ENCODE measurements around the gene BGLAP. TPM values are rescaled to one million over a fixed set of nuclear protein-coding genes. Genes with fewer than 3 reads are reported as not detected.

Gene BGLAP
- total and polyA plus RNA-seq, 2 of the 13 experiments (the other 11 are each of a cell fraction or from before 2014, with no cell fraction given), result 0.62 to 1.6 TPM

DNA sequence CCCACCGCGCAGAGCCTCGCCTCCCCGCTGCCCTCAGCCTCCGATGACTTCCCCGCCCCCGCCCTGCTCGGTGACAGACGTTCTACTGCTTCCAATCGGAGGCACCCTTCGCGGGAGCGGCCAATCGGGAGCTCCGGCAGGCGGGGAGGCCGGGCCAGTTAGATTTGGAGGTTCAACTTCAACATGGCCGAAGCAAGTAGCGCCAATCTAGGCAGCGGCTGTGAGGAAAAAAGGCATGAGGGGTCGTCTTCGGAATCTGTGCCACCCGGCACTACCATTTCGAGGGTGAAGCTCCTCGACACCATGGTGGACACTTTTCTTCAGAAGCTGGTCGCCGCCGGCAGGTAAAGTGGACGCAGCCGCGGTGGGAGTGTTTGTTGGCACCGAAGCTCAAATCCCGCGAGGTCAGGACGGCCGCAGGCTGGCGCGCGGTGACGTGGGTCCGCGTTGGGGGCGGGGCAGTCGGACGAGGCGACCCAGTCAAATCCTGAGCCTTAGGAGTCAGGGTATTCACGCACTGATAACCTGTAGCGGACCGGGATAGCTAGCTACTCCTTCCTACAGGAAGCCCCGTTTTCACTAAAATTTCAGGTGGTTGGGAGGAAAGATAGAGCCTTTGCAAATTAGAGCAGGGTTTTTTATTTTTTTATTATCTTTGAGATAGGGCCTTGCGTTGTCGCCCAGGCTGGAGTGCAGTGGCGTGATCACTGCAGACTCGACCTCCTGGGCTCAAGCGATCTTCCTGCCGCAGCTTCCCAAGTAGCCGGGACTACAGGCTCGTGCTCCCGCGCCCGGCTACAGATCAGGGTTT lies 28.9 kb upstream of the BGLAP start, which contains the start of gene PMF1 (continued):
- TF ChIP-seq, protein P1, sequence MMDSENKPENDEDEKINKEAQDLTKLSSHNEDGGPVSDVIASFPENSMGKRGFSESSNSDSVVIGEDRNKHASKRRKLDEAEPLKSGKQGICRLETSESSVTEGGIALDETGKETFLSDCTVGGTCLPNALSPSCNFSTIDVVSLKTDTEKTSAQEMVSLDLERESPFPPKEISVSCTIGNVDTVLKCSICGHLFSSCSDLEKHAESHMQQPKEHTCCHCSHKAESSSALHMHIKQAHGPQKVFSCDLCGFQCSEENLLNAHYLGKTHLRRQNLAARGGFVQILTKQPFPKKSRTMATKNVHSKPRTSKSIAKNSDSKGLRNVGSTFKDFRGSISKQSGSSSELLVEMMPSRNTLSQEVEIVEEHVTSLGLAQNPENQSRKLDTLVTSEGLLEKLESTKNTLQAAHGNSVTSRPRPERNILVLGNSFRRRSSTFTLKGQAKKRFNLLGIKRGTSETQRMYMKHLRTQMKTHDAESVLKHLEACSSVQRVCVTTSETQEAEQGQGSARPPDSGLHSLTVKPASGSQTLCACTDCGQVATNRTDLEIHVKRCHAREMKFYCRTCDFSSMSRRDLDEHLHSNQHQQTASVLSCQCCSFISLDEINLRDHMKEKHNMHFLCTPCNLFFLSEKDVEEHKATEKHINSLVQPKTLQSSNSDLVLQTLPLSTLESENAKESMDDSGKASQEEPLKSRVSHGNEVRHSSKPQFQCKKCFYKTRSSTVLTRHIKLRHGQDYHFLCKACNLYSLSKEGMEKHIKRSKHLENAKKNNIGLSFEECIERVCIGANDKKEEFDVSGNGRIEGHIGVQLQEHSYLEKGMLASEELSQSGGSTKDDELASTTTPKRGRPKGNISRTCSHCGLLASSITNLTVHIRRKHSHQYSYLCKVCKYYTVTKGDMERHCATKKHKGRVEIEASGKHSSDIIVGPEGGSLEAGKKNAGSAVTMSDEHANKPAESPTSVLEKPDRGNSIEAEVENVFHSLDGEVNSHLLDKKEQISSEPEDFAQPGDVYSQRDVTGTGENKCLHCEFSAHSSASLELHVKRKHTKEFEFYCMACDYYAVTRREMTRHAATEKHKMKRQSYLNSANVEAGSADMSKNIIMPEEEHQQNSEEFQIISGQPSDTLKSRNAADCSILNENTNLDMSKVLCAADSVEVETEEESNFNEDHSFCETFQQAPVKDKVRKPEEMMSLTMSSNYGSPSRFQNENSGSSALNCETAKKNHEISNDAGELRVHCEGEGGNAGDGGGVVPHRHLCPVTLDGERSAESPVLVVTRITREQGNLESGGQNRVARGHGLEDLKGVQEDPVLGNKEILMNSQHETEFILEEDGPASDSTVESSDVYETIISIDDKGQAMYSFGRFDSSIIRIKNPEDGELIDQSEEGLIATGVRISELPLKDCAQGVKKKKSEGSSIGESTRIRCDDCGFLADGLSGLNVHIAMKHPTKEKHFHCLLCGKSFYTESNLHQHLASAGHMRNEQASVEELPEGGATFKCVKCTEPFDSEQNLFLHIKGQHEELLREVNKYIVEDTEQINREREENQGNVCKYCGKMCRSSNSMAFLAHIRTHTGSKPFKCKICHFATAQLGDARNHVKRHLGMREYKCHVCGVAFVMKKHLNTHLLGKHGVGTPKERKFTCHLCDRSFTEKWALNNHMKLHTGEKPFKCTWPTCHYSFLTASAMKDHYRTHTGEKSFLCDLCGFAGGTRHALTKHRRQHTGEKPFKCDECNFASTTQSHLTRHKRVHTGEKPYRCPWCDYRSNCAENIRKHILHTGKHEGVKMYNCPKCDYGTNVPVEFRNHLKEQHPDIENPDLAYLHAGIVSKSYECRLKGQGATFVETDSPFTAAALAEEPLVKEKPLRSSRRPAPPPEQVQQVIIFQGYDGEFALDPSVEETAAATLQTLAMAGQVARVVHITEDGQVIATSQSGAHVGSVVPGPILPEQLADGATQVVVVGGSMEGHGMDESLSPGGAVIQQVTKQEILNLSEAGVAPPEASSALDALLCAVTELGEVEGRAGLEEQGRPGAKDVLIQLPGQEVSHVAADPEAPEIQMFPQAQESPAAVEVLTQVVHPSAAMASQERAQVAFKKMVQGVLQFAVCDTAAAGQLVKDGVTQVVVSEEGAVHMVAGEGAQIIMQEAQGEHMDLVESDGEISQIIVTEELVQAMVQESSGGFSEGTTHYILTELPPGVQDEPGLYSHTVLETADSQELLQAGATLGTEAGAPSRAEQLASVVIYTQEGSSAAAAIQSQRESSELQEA (CRISPR knock-in tag; IDR thresholded peaks at IDR 0.05; ENCODE audit: not compliant biosample characterization), result no peak
- TF ChIP-seq, protein P2, sequence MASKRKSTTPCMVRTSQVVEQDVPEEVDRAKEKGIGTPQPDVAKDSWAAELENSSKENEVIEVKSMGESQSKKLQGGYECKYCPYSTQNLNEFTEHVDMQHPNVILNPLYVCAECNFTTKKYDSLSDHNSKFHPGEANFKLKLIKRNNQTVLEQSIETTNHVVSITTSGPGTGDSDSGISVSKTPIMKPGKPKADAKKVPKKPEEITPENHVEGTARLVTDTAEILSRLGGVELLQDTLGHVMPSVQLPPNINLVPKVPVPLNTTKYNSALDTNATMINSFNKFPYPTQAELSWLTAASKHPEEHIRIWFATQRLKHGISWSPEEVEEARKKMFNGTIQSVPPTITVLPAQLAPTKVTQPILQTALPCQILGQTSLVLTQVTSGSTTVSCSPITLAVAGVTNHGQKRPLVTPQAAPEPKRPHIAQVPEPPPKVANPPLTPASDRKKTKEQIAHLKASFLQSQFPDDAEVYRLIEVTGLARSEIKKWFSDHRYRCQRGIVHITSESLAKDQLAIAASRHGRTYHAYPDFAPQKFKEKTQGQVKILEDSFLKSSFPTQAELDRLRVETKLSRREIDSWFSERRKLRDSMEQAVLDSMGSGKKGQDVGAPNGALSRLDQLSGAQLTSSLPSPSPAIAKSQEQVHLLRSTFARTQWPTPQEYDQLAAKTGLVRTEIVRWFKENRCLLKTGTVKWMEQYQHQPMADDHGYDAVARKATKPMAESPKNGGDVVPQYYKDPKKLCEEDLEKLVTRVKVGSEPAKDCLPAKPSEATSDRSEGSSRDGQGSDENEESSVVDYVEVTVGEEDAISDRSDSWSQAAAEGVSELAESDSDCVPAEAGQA (IDR thresholded peaks at IDR 0.05; ENCODE audit: low read depth), result peak; percentile 84
- TF ChIP-seq, protein P2 (CRISPR knock-in tag; IDR thresholded peaks at IDR 0.05; ENCODE audit: borderline replicate concordance), result no peak
- peak; percentile 60; the same call in 1 of the 2 replicates for TF ChIP-seq ZNF891 (CRISPR knock-in tag; IDR thresholded peaks at IDR 0.05)
- TF ChIP-seq, protein P3, sequence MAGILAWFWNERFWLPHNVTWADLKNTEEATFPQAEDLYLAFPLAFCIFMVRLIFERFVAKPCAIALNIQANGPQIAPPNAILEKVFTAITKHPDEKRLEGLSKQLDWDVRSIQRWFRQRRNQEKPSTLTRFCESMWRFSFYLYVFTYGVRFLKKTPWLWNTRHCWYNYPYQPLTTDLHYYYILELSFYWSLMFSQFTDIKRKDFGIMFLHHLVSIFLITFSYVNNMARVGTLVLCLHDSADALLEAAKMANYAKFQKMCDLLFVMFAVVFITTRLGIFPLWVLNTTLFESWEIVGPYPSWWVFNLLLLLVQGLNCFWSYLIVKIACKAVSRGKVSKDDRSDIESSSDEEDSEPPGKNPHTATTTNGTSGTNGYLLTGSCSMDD (CRISPR knock-in tag; IDR thresholded peaks at IDR 0.05), result no peak
- TF ChIP-seq, protein P4, sequence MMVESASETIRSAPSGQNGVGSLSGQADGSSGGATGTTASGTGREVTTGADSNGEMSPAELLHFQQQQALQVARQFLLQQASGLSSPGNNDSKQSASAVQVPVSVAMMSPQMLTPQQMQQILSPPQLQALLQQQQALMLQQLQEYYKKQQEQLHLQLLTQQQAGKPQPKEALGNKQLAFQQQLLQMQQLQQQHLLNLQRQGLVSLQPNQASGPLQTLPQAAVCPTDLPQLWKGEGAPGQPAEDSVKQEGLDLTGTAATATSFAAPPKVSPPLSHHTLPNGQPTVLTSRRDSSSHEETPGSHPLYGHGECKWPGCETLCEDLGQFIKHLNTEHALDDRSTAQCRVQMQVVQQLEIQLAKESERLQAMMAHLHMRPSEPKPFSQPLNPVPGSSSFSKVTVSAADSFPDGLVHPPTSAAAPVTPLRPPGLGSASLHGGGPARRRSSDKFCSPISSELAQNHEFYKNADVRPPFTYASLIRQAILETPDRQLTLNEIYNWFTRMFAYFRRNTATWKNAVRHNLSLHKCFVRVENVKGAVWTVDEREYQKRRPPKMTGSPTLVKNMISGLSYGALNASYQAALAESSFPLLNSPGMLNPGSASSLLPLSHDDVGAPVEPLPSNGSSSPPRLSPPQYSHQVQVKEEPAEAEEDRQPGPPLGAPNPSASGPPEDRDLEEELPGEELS (CRISPR knock-in tag; IDR thresholded peaks at IDR 0.05), result peak; percentile 35; the same call in 1 of the 2 replicates
- no peak for TF ChIP-seq TP53 (CRISPR knock-in tag; conservative IDR thresholded peaks at IDR 0.05)
- TF ChIP-seq NFE2L2 (IDR thresholded peaks at IDR 0.05; ENCODE audit: low read length), result no peak; the same call in 1 of the 2 replicates
- TF ChIP-seq ZSCAN30 (CRISPR knock-in tag; IDR thresholded peaks at IDR 0.05), result no peak

All from HepG2 (cell line).